Spleen (tissue), 11 donors: ENCODE measurements around the gene FRMD5. TPM values are rescaled to one million over a fixed set of nuclear protein-coding genes. Genes with fewer than 3 reads are reported as not detected.

Experiments used
- DNase-seq: peaks from one replicate; pipeline ENCODE4 v3.0.0-alpha.2; 2020
- H3K27ac ChIP-seq, 8 donors: fragments of 200-600 bp; sonication (generic) in 7 of 8; 1 replicate in 4 of 8; 2 replicates in 4 of 8; pipeline versions ENCODE4 v1.5.0 to v1.8.0; 2016 to 2021; ENCODE audit warnings: inconsistent platforms in 4 of 8, mild to moderate bottlenecking in 4 of 8, moderate library complexity in 1 of 8
- H3K27me3 ChIP-seq, 7 donors: fragments of 200-600 bp; sonication (generic) in 6 of 7; replicated peaks in 1 of 7; 1 replicate in 4 of 7; 2 replicates in 3 of 7; pipeline versions ENCODE4 v1.5.0 to v1.8.0; 2016 to 2021; ENCODE audit warnings: inconsistent platforms in 3 of 7, mild to moderate bottlenecking in 1 of 7
- H3K36me3 ChIP-seq, 6 donors: fragments of 200-600 bp; sonication (generic) in 5 of 6; 1 replicate in 4 of 6; 2 replicates in 2 of 6; pipeline versions ENCODE4 v1.5.0 to v1.8.0; 2016 to 2021; ENCODE audit warnings: inconsistent platforms in 2 of 6
- H3K4me1 ChIP-seq, 6 donors: fragments of 200-600 bp; sonication (generic) in 5 of 6; 1 replicate in 3 of 6; 2 replicates in 3 of 6; pipeline versions ENCODE4 v1.5.0 to v1.8.0; 2016 to 2021; ENCODE audit warnings: inconsistent platforms in 3 of 6
- H3K4me3 ChIP-seq, 8 donors: fragments of 200-600 bp; sonication (generic) in 7 of 8; 1 replicate in 4 of 8; 2 replicates in 4 of 8; pipeline versions ENCODE4 v1.5.0 to v1.8.0; 2016 to 2021; ENCODE audit warnings: inconsistent platforms in 4 of 8, mild to moderate bottlenecking in 4 of 8, moderate library complexity in 2 of 8
- H3K9me3 ChIP-seq, 8 donors: fragments of 200-600 bp; sonication (generic) in 7 of 8; 1 replicate in 4 of 8; 2 replicates in 4 of 8; pipeline versions ENCODE4 v1.5.0 to v1.8.0; 2016 to 2021; ENCODE audit warnings: inconsistent platforms in 4 of 8
- POLR2A ChIP-seq, 3 donors: fragments of 450-650 bp; IDR thresholded peaks; one replicate each; pipeline ENCODE4 v1.5.1; 2017; ENCODE audit warnings: antibody characterized with exemption in 3 of 3, mild to moderate bottlenecking in 1 of 3
- POLR2AphosphoS5 ChIP-seq, 3 donors: sonication (generic); formaldehyde crosslinking; IDR thresholded peaks; one replicate each; pipeline ENCODE4 v1.5.1; 2017; ENCODE audit warnings: antibody characterized with exemption in 3 of 3
- WGBS, 5 donors: extraction: QIAGEN DNeasy Blood & Tissue Kit in 3 of 5; methylation state at CpG; one replicate each; pipeline versions ENCODE4 v1.1.5 to v1.1.7; 2013 to 2018; 5-methylcytosine and 5-hydroxymethylcytosine counted together
- intact Hi-C: fragments of 100-400 bp; cut with DNase I; formaldehyde crosslinking; loops from one replicate; pipeline ENCODE4 v1.15.0; 2023; ENCODE audit warnings: low total_unique reads
- polyA plus RNA-seq, 3 donors: library from polyadenylated mRNA; stranded (reverse); fragments of 200-250 nt; gene quantifications; one replicate each; pipeline ENCODE4 v1.2.1, GENCODE V29; 2013
- total RNA-seq, 7 donors: library from RNA; depleted of rRNA in 3 of 7; stranded (reverse); fragments of >200 nt in 3 of 7; fragmentation: NEBNext Ultra II Directional in 4 of 7; extraction: Animal tissue kit (Norgen Biotek cat#: 25700) in 4 of 7; gene quantifications; one replicate each; pipeline versions ENCODE4 v1.1.0 to v1.2.1, GENCODE V29; 2016 to 2021
- TF ChIP-seq, protein P1 (sequence below), 11 experiments: fragments of 200-600 bp in 7 of 11; fragments of 450-650 bp in 4 of 11; sonication (generic) in 4 of 11; IDR thresholded peaks in 8 of 11; conservative IDR thresholded peaks in 3 of 11; 1 replicate in 7 of 11; 2 replicates in 4 of 11; pipeline versions ENCODE4 v1.4.0 to v1.8.0; 2016 to 2021; ENCODE audit warnings: antibody characterized with exemption in 11 of 11, inconsistent platforms in 4 of 11, mild to moderate bottlenecking in 1 of 11
- donor health status: healthy with polysubstance abuse.
- donor health status: DM: no; HTN: no; CAD: no; lungs with moderate emphysema.
- donor health status: DM: no; HTN: no; CAD: no.
- donor health status: Bipolar disorder and iron deficiency.
- donor health status: healthy.
- donor health status: DM: no; HTN: no; CAD: no.
- donor health status: DM: yes; HTN: yes; CAD: no.

The FRMD5 gene
- total and polyA plus RNA-seq, 10 donors = 0.09 to 1.0 (median 0.43) TPM; not detected in 1

DNA sequence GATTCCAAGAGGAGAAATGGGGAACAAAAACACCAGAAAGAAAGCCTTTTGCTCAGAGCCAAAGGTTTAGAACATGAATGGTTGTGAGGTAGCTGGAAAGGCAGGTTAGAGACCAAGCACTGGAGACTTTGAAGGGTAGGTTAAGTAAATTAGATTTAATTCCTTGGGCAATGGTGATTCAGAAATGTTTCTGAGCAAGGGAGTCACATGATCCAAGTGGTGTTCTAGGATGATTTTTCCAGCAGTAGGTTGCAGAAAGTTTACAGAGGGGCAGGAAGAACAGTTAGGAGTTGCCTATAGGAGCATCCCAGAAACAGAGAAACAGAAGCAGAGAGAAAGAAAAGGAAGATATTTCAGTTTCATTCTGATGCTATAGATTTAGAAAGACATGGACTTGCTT lies 228.4 kb downstream of the FRMD5 start:
- H3K4me1 ChIP-seq = no peaks in the 10 kb centered on the region
- intact Hi-C loops = no loop called here
- no peaks in the 10 kb centered on the region for H3K9me3 ChIP-seq
- no peaks in the 10 kb centered on the region for H3K36me3 ChIP-seq
- TF ChIP-seq POLR2AphosphoS5 (IDR thresholded peaks at IDR 0.05) (no peak), POLR2A (IDR thresholded peaks at IDR 0.05) (no peak)
- TF ChIP-seq, protein P1, sequence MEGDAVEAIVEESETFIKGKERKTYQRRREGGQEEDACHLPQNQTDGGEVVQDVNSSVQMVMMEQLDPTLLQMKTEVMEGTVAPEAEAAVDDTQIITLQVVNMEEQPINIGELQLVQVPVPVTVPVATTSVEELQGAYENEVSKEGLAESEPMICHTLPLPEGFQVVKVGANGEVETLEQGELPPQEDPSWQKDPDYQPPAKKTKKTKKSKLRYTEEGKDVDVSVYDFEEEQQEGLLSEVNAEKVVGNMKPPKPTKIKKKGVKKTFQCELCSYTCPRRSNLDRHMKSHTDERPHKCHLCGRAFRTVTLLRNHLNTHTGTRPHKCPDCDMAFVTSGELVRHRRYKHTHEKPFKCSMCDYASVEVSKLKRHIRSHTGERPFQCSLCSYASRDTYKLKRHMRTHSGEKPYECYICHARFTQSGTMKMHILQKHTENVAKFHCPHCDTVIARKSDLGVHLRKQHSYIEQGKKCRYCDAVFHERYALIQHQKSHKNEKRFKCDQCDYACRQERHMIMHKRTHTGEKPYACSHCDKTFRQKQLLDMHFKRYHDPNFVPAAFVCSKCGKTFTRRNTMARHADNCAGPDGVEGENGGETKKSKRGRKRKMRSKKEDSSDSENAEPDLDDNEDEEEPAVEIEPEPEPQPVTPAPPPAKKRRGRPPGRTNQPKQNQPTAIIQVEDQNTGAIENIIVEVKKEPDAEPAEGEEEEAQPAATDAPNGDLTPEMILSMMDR (IDR thresholded peaks at IDR 0.05 in 8 of 11, conservative IDR thresholded peaks at IDR 0.05 in 3 of 11) = no peak
- H3K4me3 ChIP-seq = no peak overlapping the region
- H3K27ac ChIP-seq = no peak overlapping the region
- no peaks in the 10 kb centered on the region for H3K27me3 ChIP-seq
- DNase-seq = no peak

DNA sequence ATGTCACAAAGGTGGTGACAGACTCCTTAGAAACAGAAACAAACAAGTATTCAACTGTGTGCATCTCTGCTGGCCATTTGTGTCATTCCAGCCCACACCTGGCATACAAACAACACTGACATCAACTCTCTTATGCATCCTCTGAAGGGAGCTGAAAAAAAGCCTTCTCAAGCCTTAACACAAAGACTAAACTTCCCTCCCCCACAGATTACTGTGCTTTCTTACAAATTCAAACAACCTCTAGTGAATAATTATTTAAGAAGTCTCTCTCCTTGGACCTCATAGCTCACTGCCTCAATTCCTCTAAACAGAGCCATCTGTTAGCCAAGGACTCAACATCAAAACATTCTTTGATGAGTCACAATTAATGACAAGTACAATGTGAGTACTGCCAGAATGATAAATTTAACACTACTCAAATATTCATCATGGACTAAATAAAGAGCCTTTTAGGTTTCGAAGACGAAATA lies 236.2 kb downstream of the FRMD5 start:
- WGBS, 5 donors = 75 to 85% (median 79%) methylated on average over 2 of the region's 2 CpGs
- H3K27me3 ChIP-seq = peaks cover 0 to 24% (median 0%) of the 10 kb centered on the region in 7 donors
- H3K27ac ChIP-seq = no peak overlapping the region
- intact Hi-C loops = no loop called here
- H3K9me3 ChIP-seq = no peaks in the 10 kb centered on the region
- H3K4me3 ChIP-seq = no peak overlapping the region
- H3K4me1 ChIP-seq = no peaks in the 10 kb centered on the region
- no peaks in the 10 kb centered on the region for H3K36me3 ChIP-seq
- no peak for DNase-seq
- TF ChIP-seq POLR2AphosphoS5 (IDR thresholded peaks at IDR 0.05) (no peak), POLR2A (IDR thresholded peaks at IDR 0.05) (no peak)
- TF ChIP-seq, protein P1 (IDR thresholded peaks at IDR 0.05 in 8 of 11, conservative IDR thresholded peaks at IDR 0.05 in 3 of 11) = no peak

DNA sequence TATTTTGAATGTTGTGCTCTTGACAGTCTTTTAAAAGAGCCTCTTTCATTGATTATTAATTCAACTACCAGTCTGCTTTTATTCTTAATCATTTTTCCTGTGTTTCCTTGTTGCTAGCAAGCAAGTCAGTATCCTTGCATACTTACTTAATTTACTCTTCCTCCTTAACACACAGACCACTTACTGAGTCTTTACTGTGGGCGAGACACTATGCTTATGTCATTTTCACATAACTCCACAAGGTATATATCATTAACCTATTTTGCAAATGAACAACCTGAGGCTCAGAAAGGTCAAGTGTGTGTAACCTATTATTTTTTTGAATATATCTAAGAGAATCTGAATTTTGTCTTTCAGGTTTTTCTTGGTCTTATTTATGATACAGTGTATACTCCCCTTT lies 237.3 kb downstream of the FRMD5 start:
- H3K9me3 ChIP-seq = no peaks in the 10 kb centered on the region
- no peak for TF ChIP-seq POLR2AphosphoS5 (IDR thresholded peaks at IDR 0.05)
- TF ChIP-seq, protein P1 (IDR thresholded peaks at IDR 0.05 in 8 of 11, conservative IDR thresholded peaks at IDR 0.05 in 3 of 11) = no peak
- TF ChIP-seq POLR2A (IDR thresholded peaks at IDR 0.05) = no peak
- H3K36me3 ChIP-seq = no peaks in the 10 kb centered on the region
- no peaks in the 10 kb centered on the region for H3K4me1 ChIP-seq
- no peak overlapping the region for H3K4me3 ChIP-seq
- H3K27me3 ChIP-seq = peaks cover 0 to 24% (median 0%) of the 10 kb centered on the region in 7 donors
- no peak for DNase-seq
- WGBS, 5 donors = 72 to 91% (median 80%) methylated on average over 1 of the region's 1 CpG
- intact Hi-C loops = no loop called here
- no peak overlapping the region for H3K27ac ChIP-seq

DNA sequence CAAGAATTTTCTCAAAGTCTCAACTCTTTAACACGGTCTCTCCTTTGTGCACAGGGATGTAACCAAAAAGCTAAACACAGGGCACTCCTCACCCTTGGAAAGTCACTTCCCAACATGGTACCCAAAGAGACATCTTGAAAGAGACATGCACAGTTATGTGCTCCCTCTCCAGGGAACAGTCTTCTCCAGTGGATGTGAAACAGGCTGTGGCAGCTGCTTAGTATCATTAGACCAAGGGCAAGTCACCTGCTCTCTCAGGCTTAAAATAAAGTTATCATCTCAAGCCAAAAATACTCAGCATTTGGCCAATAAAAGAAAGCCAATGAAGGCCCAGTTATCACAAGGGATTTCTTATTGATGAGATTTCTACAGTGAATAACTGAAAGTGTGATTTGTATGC lies 239.9 kb downstream of the FRMD5 start:
- no peak for DNase-seq
- no peaks in the 10 kb centered on the region for H3K4me1 ChIP-seq
- 88 to 95% (median 88%) methylated on average over 1 of the region's 1 CpG for WGBS, 5 donors
- H3K4me3 ChIP-seq = no peak overlapping the region
- H3K9me3 ChIP-seq = no peaks in the 10 kb centered on the region
- intact Hi-C loops = no loop called here
- no peak overlapping the region for H3K27ac ChIP-seq
- H3K27me3 ChIP-seq = peaks cover 0 to 20% (median 0%) of the 10 kb centered on the region in 7 donors
- no peaks in the 10 kb centered on the region for H3K36me3 ChIP-seq
- TF ChIP-seq, protein P1 (IDR thresholded peaks at IDR 0.05 in 8 of 11, conservative IDR thresholded peaks at IDR 0.05 in 3 of 11) = no peak
- TF ChIP-seq POLR2AphosphoS5 (IDR thresholded peaks at IDR 0.05) (no peak), POLR2A (IDR thresholded peaks at IDR 0.05) (no peak)
